Gastrocnemius medialis (tissue), 4 donors: ENCODE measurements around the gene CD68.

Experiments used
- POLR2A ChIP-seq, 2 donors: fragments of 450-650 bp; IDR thresholded peaks; one replicate each; pipeline ENCODE4 v1.6.1; 2017; ENCODE audit warnings: antibody characterized with exemption in 2 of 2, mild to moderate bottlenecking in 2 of 2, moderate library complexity in 2 of 2
- TF ChIP-seq, protein P1 (sequence below), 5 experiments: fragments of 450-650 bp in 3 of 5; fragments of 200-600 bp in 2 of 5; sonication (generic) in 2 of 5; IDR thresholded peaks in 4 of 5; conservative IDR thresholded peaks in 1 of 5; 1 replicate in 4 of 5; 2 replicates in 1 of 5; pipeline ENCODE4 v1.5.1; 2016 to 2019; ENCODE audit warnings: antibody characterized with exemption in 5 of 5, mild to moderate bottlenecking in 3 of 5, moderate library complexity in 3 of 5

- TF ChIP-seq POLR2A (IDR thresholded peaks at IDR 0.05): no peak
- TF ChIP-seq, protein P1, sequence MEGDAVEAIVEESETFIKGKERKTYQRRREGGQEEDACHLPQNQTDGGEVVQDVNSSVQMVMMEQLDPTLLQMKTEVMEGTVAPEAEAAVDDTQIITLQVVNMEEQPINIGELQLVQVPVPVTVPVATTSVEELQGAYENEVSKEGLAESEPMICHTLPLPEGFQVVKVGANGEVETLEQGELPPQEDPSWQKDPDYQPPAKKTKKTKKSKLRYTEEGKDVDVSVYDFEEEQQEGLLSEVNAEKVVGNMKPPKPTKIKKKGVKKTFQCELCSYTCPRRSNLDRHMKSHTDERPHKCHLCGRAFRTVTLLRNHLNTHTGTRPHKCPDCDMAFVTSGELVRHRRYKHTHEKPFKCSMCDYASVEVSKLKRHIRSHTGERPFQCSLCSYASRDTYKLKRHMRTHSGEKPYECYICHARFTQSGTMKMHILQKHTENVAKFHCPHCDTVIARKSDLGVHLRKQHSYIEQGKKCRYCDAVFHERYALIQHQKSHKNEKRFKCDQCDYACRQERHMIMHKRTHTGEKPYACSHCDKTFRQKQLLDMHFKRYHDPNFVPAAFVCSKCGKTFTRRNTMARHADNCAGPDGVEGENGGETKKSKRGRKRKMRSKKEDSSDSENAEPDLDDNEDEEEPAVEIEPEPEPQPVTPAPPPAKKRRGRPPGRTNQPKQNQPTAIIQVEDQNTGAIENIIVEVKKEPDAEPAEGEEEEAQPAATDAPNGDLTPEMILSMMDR (IDR thresholded peaks at IDR 0.05 in 4 of 5, conservative IDR thresholded peaks at IDR 0.05 in 1 of 5): no peak
Measured at GRCh38 chr17:7570351-7570750, 9.1 kb upstream of the CD68 start.
